Measurements from ENCODE around the gene CDC14A. TPM values are rescaled to one million over a fixed set of nuclear protein-coding genes. Genes with fewer than 3 reads are reported as not detected.

CDC14A gene
- total RNA-seq, 1 donor from 2014 or later, result 17.8 TPM

- TF ChIP-seq CTCF (IDR thresholded peaks at IDR 0.05), result no peak
- H3K27me3 ChIP-seq (ENCODE audit: low read depth), result no peaks in the 10 kb centered on the region
- no peaks in the 10 kb centered on the region for H3K4me1 ChIP-seq
- H3K9me3 ChIP-seq, result no peaks in the 10 kb centered on the region
- H3K36me3 ChIP-seq, result no peaks in the 10 kb centered on the region
- ATAC-seq (no peak), DNase-seq (no peak)
- intact Hi-C loops (cut with DNase I), result no loop called here
- no peak overlapping the region for H3K27ac ChIP-seq
- no peak overlapping the region for H3K4me3 ChIP-seq
These were observed 71.6 kb downstream of the CDC14A start for GRCh38 chr1:100423832-100424337.

DNA sequence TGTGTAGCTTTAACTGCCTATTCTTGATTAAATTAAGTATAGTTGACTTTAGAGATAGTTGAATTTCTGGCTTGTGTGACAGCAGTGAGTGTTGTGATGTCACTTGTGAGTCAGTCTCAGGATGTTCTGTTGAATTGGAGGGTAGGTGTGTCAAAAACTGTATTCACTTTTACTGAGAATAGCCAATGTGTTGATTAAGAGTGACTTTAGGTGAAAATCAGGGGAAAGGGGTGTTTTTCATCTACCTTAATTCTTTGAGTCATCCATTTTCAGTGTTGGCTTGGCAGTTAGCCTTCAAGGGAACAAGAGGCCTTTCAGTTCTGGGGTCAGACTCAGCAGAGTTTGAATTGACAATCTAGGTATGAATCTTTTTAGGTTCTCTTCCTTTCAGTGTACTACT is 75.9 kb downstream of the CDC14A start:
- no peak overlapping the region for H3K27ac ChIP-seq
- ATAC-seq (no peak), DNase-seq (no peak)

GRCh38 chr1:100430325-100430756 is 78.0 kb downstream of the CDC14A start:
- Histone ChIP-seq H3K9me3 (no peaks in the 10 kb centered on the region), H3K4me3 (no peak overlapping the region), H3K36me3 (no peaks in the 10 kb centered on the region), H3K27ac (no peak overlapping the region), H3K27me3 (ENCODE audit: low read depth) (no peaks in the 10 kb centered on the region), H3K4me1 (peaks cover 13% of the 10 kb centered on the region)
- ATAC-seq, result peak in 1 of 2 donors; percentile 29
- no peak for TF ChIP-seq CTCF (IDR thresholded peaks at IDR 0.05)
- DNase-seq, result no peak
- intact Hi-C loops (cut with DNase I), result no loop called here

More for the DNA sequence above, 75.9 kb downstream of the CDC14A start:
- H3K4me1 ChIP-seq, result peaks cover 13% of the 10 kb centered on the region
- intact Hi-C loops (cut with DNase I), result no loop called here
- no peaks in the 10 kb centered on the region for H3K36me3 ChIP-seq
- no peaks in the 10 kb centered on the region for H3K9me3 ChIP-seq
- TF ChIP-seq CTCF (IDR thresholded peaks at IDR 0.05), result no peak
- no peak overlapping the region for H3K4me3 ChIP-seq
- no peaks in the 10 kb centered on the region for H3K27me3 ChIP-seq (ENCODE audit: low read depth)

DNA sequence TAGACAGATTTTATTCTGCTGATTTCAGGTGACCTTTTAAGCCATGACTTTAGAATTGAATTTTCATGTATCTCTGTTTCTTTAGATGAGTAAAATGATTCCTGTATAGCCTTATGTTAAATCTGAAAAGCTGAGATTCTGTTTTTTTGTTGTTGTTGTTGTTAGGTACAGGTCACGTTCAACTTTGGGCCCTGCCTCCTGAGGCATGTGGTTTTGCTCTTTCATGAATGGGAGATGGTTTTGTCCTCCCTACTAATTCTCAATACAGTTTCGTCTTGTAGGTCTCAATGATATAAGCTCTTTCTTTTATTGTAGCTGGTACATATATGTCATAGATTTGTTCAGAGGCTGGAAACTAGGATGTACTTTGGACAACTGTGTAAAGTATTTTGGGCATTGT is 79.6 kb downstream of the CDC14A start:
- no peaks in the 10 kb centered on the region for H3K36me3 ChIP-seq
- H3K27me3 ChIP-seq (ENCODE audit: low read depth), result no peaks in the 10 kb centered on the region
- intact Hi-C loops (cut with DNase I), result no loop called here
- H3K4me3 ChIP-seq, result no peak overlapping the region
- ATAC-seq (no peak), DNase-seq (no peak)
- TF ChIP-seq CTCF (IDR thresholded peaks at IDR 0.05), result no peak
- H3K9me3 ChIP-seq, result no peaks in the 10 kb centered on the region
- peaks cover 13% of the 10 kb centered on the region for H3K4me1 ChIP-seq
- H3K27ac ChIP-seq, result no peak overlapping the region

DNA sequence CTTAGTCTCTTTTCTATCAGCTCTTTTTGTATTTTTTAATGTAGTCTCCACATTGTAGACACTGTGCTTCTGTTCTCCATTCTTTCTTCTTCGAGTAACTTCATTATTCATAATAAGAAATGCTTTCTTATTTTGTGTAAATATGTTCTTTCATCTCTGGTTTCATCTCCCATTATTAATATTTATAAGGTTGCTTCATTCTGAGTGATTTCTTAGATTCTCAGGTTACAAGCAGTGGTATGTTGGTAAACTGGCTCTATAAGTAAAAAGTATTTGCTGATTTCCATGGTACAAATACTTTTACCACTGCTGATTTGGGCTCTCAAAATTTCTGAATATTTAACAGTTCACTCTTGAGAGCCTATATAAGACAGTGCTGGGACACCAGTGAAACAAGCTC is 81.3 kb downstream of the CDC14A start:
- no peak for TF ChIP-seq CTCF (IDR thresholded peaks at IDR 0.05)
- DNase-seq, result no peak
- no peaks in the 10 kb centered on the region for H3K9me3 ChIP-seq
- H3K27ac ChIP-seq, result no peak overlapping the region
- no peaks in the 10 kb centered on the region for H3K36me3 ChIP-seq
- H3K4me1 ChIP-seq, result peaks cover 14% of the 10 kb centered on the region
- no peak for ATAC-seq
- intact Hi-C loops (cut with DNase I), result no loop called here
- H3K4me3 ChIP-seq, result no peak overlapping the region
- no peaks in the 10 kb centered on the region for H3K27me3 ChIP-seq (ENCODE audit: low read depth)

DNA sequence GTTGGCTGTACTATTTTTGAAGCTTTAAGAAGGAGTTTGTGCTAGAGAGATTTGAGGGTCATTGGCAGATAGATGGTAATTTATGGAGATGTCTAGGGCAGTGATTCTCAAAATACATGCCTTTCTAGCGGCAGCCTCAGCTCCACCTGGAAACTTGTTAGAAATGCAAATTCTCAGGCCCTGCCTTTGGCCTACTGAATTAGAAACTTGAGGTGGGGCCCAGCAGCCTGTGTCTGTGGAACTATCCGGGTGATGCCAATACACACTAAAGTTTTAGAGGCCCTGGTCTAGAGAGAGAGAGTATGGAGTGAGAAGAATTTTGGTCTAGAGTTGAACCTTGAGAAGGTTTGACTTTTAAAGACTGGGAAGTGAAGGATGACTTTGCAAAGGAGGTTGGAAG is 82.5 kb downstream of the CDC14A start:
- Histone ChIP-seq H3K9me3 (no peaks in the 10 kb centered on the region), H3K4me1 (peaks cover 26% of the 10 kb centered on the region), H3K27me3 (ENCODE audit: low read depth) (no peaks in the 10 kb centered on the region), H3K27ac (no peak overlapping the region), H3K4me3 (no peak overlapping the region), H3K36me3 (no peaks in the 10 kb centered on the region)
- TF ChIP-seq CTCF (IDR thresholded peaks at IDR 0.05), result no peak
- intact Hi-C loops (cut with DNase I), result no loop called here
- no peak for ATAC-seq
- DNase-seq, result no peak

All from lower lobe of right lung (tissue), 2 donors.